Astrocyte of the cerebellum (primary cell): ENCODE results near the gene SOX5.

Experiments used
- DNase-seq: peaks from one replicate; pipeline ENCODE4 v3.0.0-alpha.2; 2011; ENCODE audit warnings: low read depth
- H3K4me3 ChIP-seq: 2 replicates; pipeline ENCODE4 v1.5.1; 2011; ENCODE audit warnings: mild to moderate bottlenecking, low read depth, low read length, moderate library complexity
- CTCF ChIP-seq: IDR thresholded peaks from 2 replicates; pipeline ENCODE4 v1.5.1; 2012; ENCODE audit warnings: low read length, low read depth, moderate library complexity, mild to moderate bottlenecking; ENCODE audit errors: missing control alignments
- in situ Hi-C: cut with HindIII; loops from 2 replicates; pipeline ENCODE4 v1.10.0; 2017; ENCODE audit warnings: low sequenced_read_pairs

Gene SOX5

GRCh38 chr12:23704992-23705943 lies 244.2 kb downstream of the SOX5 start:
- in situ Hi-C loops: no loop called here
- DNase-seq: no peak
- no peak for TF ChIP-seq CTCF
- H3K4me3 ChIP-seq: no peak overlapping the region

- in situ Hi-C loops: no loop called here
- no peak for DNase-seq
- H3K4me3 ChIP-seq: no peak overlapping the region
- TF ChIP-seq CTCF: no peak
These were observed 246.4 kb downstream of the SOX5 start for GRCh38 chr12:23703051-23703450.

- in situ Hi-C loops: no loop called here
- no peak overlapping the region for H3K4me3 ChIP-seq
- no peak for DNase-seq
- no peak for TF ChIP-seq CTCF
These were observed 250.4 kb downstream of the SOX5 start for GRCh38 chr12:23699031-23699430.

- no peak overlapping the region for H3K4me3 ChIP-seq
- DNase-seq: peak; percentile 8
- in situ Hi-C loops: no loop called here
- no peak for TF ChIP-seq CTCF
These were observed 254.6 kb downstream of the SOX5 start for GRCh38 chr12:23694920-23695319.

GRCh38 chr12:23694307-23694706 lies 255.2 kb downstream of the SOX5 start:
- in situ Hi-C loops: no loop called here
- TF ChIP-seq CTCF: no peak
- DNase-seq: no peak
- no peak overlapping the region for H3K4me3 ChIP-seq

GRCh38 chr12:23687947-23688346 lies 261.5 kb downstream of the SOX5 start:
- TF ChIP-seq CTCF: no peak
- in situ Hi-C loops: no loop called here
- no peak for DNase-seq
- no peak overlapping the region for H3K4me3 ChIP-seq
